Activated T-helper 1 cell treated with Interleukin-2 at 50 U/mL for 16 hours (primary cell): ENCODE results near the gene CLRN1.

Experiments
- DNase-seq: peaks from one replicate; pipeline ENCODE4 v3.0.0-alpha.2; 2020; ENCODE audit warnings: low read depth

CLRN1 gene

GRCh38 chr3:150920236-150920635 lies 52.3 kb downstream of the CLRN1 start:
- DNase-seq: no peak

- no peak for DNase-seq
These were observed 54.6 kb downstream of the CLRN1 start for GRCh38 chr3:150917951-150918350.

- DNase-seq: no peak
These were observed 59.2 kb downstream of the CLRN1 start for GRCh38 chr3:150913133-150913922.

GRCh38 chr3:150912501-150912900 lies 60.0 kb downstream of the CLRN1 start:
- no peak for DNase-seq

- DNase-seq: no peak
These were observed 60.8 kb downstream of the CLRN1 start for GRCh38 chr3:150911771-150912170.

GRCh38 chr3:150906461-150906860 lies 66.1 kb downstream of the CLRN1 start:
- no peak for DNase-seq

- DNase-seq: no peak
These were observed 66.8 kb downstream of the CLRN1 start for GRCh38 chr3:150905746-150906145.

GRCh38 chr3:150905339-150905738 lies 67.2 kb downstream of the CLRN1 start, which contains the start of gene MINDY4B:
MINDY4B (minus strand) TSS chr3:150905439; CDS start chr3:150905439, 0 bp downstream.
- no peak for DNase-seq

GRCh38 chr3:150902988-150903387 lies 69.5 kb downstream of the CLRN1 start:
- DNase-seq: no peak

- DNase-seq: no peak
These were observed 70.7 kb downstream of the CLRN1 start for GRCh38 chr3:150901793-150902192.

GRCh38 chr3:150899141-150899540 lies 73.4 kb downstream of the CLRN1 start:
- DNase-seq: no peak

GRCh38 chr3:150898046-150898754 lies 74.3 kb downstream of the CLRN1 start:
- DNase-seq: no peak

- DNase-seq: no peak
These were observed 74.9 kb downstream of the CLRN1 start for GRCh38 chr3:150897592-150897991.

GRCh38 chr3:150890831-150891230 lies 81.7 kb downstream of the CLRN1 start:
- DNase-seq: no peak

- no peak for DNase-seq
These were observed 82.2 kb downstream of the CLRN1 start for GRCh38 chr3:150890295-150890694.

- DNase-seq: no peak
These were observed 83.4 kb downstream of the CLRN1 start for GRCh38 chr3:150889106-150889505.

GRCh38 chr3:150887031-150887430 lies 85.5 kb downstream of the CLRN1 start:
- DNase-seq: no peak

GRCh38 chr3:150885535-150885934 lies 87.0 kb downstream of the CLRN1 start:
- no peak for DNase-seq

GRCh38 chr3:150878996-150879575 lies 93.4 kb downstream of the CLRN1 start:
- DNase-seq: no peak

- no peak for DNase-seq
These were observed 94.2 kb downstream of the CLRN1 start for GRCh38 chr3:150878290-150878689.

GRCh38 chr3:150877303-150877702 lies 95.2 kb downstream of the CLRN1 start:
- DNase-seq: no peak

GRCh38 chr3:150876611-150877265 lies 95.8 kb downstream of the CLRN1 start:
- no peak for DNase-seq
